GM19463 (cell line): ENCODE measurements around the gene LRBA.
"Not testable (repeated sequence)": the region's sequence is repeated elsewhere in the genome, so short reads cannot be mapped to it uniquely, and the experiment has no call there.

ENCODE experiments used
- ATAC-seq: cut with Tn5 transposase; IDR thresholded peaks from one replicate; pipeline ENCODE4 v1.9.1; 2021; ENCODE audit warnings: mild to moderate bottlenecking, moderate library complexity; ENCODE audit not compliant: unreplicated experiment

The LRBA gene

GRCh38 chr4:150533673-150534072 lies 481.4 kb downstream of the LRBA start:
- ATAC-seq: no peak

DNA sequence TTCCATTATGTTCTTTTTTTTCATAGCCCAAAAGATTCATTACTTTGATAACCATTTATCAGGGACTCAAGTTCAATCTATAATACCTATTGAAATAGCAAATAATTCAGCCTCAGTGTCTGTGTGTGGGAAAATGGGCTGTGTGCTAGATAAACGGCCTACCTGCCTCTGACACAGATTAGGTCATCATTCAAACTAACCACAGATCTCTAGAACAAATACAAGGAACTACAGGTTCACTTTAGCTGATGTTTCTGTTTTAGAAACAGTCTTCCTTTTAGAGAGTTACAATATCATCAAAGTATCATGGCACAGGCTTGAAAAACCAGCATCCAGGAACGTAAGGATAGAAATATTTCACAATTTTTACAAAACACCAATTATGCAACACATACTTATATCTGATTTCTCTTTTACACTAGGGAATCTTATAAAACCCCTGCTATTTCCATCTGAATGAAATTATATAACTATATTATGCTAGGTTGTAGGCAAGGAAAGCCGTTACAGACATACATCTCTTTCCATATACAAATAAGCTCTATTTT lies 489.7 kb downstream of the LRBA start:
- no peak for ATAC-seq

- ATAC-seq: no peak
Measured at GRCh38 chr4:150518559-150518958, 496.5 kb downstream of the LRBA start.

DNA sequence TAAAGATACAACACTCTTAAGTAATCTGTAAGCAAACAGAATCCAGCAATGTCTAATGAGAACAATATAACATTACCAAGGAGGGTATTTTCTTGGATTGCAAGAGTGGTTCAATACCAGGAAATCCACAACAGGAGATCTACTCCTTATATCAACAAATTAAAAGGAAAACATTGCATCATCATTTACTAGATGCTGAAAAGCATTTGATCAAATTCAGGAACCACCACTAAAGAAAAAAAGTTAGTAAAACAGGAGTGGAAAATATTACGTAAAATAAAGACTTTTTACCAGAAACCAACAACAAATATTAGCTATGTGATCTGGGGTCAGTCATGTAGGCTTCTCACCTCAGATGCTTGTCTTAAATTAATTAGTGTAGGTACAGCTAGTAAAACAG lies 499.9 kb downstream of the LRBA start:
- ATAC-seq: no peak

- ATAC-seq: no peak
Measured at GRCh38 chr4:150514709-150515108, 500.4 kb downstream of the LRBA start.

GRCh38 chr4:150510176-150510865 lies 504.8 kb downstream of the LRBA start:
- ATAC-seq: no peak

DNA sequence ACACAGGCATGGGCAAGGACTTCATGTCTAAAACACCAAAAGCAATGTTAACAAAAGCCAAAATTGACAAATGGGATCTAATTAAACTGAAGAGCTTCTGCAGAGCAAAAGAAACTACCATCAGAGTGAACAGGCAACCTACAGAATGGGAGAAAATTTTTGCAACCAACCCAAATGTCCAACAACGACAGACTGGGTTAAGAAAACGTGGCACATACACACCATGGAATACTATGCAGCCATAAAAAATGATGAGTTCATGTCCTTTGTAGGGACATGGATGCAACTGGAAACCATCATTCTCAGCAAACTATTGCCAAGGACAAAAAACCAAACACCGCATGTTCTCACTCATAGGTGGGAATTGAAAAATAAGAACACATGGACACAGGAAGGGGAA lies 507.4 kb downstream of the LRBA start:
- not testable (repeated sequence) for ATAC-seq

DNA sequence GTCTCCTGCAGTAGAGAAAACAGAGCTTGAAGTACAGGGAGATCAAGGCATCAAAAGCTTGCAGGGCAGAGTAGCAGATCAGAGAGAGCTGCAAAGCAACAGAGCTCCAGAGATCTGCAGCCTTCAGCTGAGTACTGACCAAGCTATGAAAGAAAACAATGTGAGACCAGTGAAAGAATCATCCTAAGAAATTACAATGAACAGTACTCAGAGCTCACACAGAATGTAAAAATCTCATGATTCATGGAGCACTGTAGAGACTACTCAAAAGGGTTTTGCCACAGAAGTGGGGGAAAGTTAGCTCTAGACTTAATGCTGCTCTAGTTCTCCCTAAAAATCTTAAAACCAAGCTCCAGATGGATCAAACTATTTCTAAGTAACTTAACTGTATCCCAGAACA lies 513.1 kb downstream of the LRBA start:
- no peak for ATAC-seq

DNA sequence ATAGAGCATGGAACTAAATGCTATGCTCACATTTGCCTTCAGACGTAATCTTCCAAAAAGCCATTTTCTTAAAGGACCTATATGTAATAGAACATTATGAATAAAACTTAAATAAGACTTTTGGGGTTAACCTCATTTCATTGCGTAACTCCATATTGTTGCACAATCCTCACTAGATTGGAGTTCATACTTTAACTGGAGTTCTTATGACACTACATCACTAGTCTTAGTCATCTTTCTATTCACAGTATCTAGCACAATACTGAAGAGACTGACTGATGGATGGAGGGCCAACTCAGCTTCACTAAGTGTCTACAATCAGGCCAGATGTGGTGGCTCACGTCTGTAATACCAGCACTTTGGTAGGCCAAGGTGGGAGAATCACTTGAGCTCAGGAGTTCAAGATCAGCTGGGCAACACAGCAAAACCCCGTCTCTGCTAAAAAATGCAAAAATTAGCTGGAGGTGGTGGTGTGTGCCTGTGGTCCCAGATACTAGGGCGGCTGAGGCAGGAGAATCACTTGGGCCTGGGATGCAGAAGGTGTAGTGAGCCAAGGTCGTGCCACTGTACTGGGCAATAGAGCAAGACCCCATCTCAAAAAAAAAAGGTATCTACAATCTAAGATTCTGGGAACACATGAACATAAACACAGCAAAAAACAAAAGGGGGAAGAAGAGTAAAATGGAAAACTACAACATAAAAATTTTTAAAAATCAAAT lies 513.9 kb downstream of the LRBA start:
- no peak for ATAC-seq

GRCh38 chr4:150497612-150498011 lies 517.5 kb downstream of the LRBA start:
- ATAC-seq: no peak

GRCh38 chr4:150495550-150495949 lies 519.5 kb downstream of the LRBA start:
- no peak for ATAC-seq

- no peak for ATAC-seq
Measured at GRCh38 chr4:150493851-150494250, 521.2 kb downstream of the LRBA start.

DNA sequence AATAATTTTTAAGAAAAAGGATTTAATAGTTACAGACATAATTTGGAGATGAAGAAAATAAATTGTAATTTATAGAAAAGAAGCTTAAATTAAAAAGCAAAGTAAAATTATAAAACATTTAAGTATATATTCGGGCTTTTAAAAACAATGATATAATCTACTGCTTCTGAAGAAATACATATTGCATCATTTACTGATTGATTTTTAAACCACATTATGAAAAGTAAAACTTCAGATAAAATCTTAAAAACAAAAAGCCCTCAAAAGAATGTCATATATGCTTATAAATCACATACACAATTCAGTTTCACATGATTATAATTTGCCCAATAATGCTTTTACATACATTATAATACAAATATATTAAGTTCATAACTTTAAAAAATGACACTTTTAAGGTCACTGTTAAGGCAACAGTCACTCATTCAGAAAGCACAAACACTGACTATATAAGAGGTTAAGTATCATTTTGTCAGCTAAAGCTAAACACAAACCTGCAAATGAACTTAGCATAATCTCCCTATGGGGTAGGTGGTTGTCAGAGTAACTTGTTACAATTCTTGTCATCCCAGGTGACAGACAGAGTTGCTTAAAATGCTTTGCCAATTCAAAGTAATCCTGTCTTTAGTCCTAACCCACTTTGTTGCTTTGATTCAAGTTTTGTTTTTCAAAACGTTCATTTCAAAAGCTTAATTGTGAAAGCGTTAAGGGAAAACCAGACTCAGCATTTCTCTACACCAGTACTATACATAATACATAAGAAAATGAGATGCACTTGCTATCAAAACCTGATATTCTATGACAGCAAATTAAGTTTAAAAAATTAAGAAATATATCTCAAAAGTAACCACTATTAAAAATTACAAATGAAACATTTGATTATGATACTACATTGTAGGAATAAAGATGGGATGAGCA lies 523.7 kb downstream of the LRBA start:
- ATAC-seq: no peak

GRCh38 chr4:150482581-150482980 lies 532.5 kb downstream of the LRBA start:
- ATAC-seq: no peak

DNA sequence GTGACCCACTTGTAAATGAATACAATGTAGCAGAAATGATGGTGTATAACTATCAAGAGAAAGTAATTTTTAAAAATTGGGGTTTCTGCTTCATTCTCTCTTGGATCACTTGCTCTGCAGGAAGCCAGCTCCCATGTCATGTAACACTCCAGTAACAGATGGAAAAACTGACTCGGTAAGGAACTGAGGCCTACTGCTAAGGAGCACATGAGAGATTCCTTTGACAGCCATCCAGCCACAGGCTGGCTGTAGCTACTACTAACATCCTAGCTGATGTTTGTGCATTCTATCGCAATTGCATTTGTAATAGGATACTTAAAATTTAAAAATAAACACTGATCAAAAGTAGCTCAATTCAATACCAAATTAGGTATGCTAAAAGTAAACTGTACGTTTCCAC lies 535.4 kb downstream of the LRBA start:
- ATAC-seq: no peak

DNA sequence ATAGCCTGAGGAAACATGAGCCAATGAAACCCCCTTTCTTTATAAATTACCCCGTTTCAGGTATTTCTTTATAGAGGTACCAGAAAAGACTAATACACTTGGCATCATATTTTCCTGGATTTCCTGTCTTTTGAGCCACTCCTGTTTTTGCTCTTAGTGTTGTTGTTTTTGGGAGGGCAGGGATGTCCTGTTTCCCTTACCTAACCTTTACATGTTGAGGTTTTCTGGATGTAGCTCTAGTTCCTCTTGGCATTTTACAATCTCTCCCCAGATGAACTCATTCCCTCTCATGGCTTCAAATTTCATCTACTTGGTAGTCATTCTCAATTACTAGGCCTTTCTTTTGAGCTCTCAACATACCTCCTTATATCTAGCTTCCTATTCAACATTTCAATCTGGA lies 537.2 kb downstream of the LRBA start:
- ATAC-seq: no peak

DNA sequence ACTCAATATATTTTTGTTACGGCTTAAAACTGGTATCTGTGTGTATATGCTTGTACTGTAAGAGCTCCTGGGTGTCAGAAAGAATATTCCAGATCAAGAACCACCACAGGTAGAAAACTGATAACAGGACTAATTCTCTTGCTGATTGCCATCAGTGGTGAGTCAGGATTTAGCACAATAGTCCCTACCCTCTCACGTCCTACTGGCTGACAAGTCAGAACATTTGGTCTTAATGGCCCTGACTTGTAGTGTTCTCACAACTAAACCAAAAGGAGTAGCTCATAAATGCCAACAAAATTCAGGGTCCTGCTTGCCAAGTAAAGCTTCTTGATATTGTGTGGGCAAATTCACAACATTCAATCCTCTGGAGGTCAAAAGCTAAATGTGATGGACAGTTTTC lies 538.3 kb downstream of the LRBA start:
- no peak for ATAC-seq

- ATAC-seq: no peak
Measured at GRCh38 chr4:150475763-150476162, 539.3 kb downstream of the LRBA start.

GRCh38 chr4:150464523-150464922 lies 550.6 kb downstream of the LRBA start:
- ATAC-seq: no peak

DNA sequence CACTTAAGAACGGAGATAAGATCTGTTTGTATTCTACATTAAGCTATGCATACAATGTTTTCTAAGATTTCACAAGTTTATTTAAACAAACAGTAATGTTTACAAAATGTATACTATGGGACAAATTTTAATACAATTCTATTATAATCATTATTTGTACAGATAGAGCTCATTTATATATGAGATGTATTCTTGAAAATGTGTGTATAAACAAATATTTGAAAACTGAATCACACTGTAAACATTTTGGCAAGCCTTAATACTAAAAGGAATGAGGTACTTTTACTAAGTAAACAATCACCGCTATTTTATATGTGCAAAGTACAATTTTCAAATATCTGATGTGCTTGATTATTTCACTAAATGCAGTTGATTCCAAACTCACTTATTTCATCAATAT lies 552.3 kb downstream of the LRBA start:
- no peak for ATAC-seq

- ATAC-seq: no peak
Measured at GRCh38 chr4:150461957-150462356, 553.1 kb downstream of the LRBA start.
